SU-DHL-6 (cell line): ENCODE measurements around the gene ASPHD2.

ENCODE experiments used
- CTCF ChIP-seq: fragments of 200-600 bp; sonication (generic); IDR thresholded peaks from one replicate; pipeline ENCODE4 v1.5.1; 2017; ENCODE audit warnings: antibody characterized with exemption, mild to moderate bottlenecking, low read length, moderate library complexity; ENCODE audit not compliant: insufficient read depth, poor library complexity, severe bottlenecking
- EZH2phosphoT487 ChIP-seq: fragments of 200-600 bp; sonication (generic), shearing (Covaris generic); conservative IDR thresholded peaks from 2 replicates; pipeline ENCODE4 v1.6.1; 2018; ENCODE audit warnings: mild to moderate bottlenecking, antibody characterized with exemption, low read length, moderate library complexity, mixed read lengths

DNA sequence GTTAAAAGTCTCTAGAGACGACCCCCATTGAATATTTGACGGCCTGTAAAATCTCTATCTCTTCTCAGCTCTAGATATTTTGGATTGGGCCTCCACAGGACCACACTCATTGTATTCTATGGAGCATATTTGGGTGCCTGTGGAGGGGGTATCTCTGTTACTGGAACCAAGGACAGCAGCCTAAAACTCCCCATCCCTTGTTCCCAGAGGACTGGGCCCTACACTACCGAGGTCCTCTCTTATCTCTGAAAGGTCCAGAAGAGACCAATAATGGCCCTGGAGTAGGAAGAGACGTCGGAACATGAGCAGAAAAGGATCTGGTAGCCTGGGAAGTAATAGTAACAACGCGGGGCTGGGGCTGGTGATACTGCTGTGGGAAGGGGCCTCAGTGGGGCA is 54.0 kb downstream of the ASPHD2 start:
- TF ChIP-seq CTCF (no peak), EZH2phosphoT487 (no peak)
